CD4-positive, CD25-positive, alpha-beta regulatory T cell (primary cell): ENCODE results near the gene ARF1. TPM values are rescaled to one million over a fixed set of nuclear protein-coding genes. Genes with fewer than 3 reads are reported as not detected.
A peak's percentile ranks its signal among the peaks of the same experiment; 100 is the strongest.

Source experiments
- ATAC-seq, 2 donors: fragments of 150-1000 bp; cut with Tn5 transposase; one replicate each; pipeline ENCODE4 v1.10.0; 2021; ENCODE audit warnings: low read depth in 2 of 2, moderate number of reproducible peaks in 2 of 2, moderate library complexity in 1 of 2
- DNase-seq, 3 donors: peaks; one replicate each; pipeline versions ENCODE4 v3.0.0 to v3.0.0-alpha.2; 2012 to 2022; ENCODE audit warnings: mixed read lengths in 1 of 3
- H3K27ac ChIP-seq: one replicate; pipeline ENCODE4 v1.7.0; 2013; ENCODE audit warnings: mild to moderate bottlenecking, low read length; ENCODE audit not compliant: insufficient read depth, poor library complexity, severe bottlenecking
- H3K27me3 ChIP-seq: one replicate; pipeline ENCODE4 v1.7.0; 2013; ENCODE audit warnings: low read length; ENCODE audit not compliant: control insufficient read depth, insufficient read depth
- H3K36me3 ChIP-seq: one replicate; pipeline ENCODE4 v1.7.0; 2013; ENCODE audit warnings: mild to moderate bottlenecking, low read length, moderate library complexity; ENCODE audit not compliant: control insufficient read depth, insufficient read depth
- H3K4me1 ChIP-seq: 2 replicates; pipeline ENCODE4 v1.7.0; 2013; ENCODE audit warnings: mild to moderate bottlenecking, low read length; ENCODE audit not compliant: insufficient read depth, control insufficient read depth, poor library complexity, severe bottlenecking
- H3K4me3 ChIP-seq: one replicate; pipeline ENCODE4 v1.7.0; 2013; ENCODE audit warnings: low read depth, mild to moderate bottlenecking, low read length, moderate library complexity
- H3K9me3 ChIP-seq, 2 experiments: 1 replicate in 1 of 2; 2 replicates in 1 of 2; pipeline ENCODE4 v1.7.0; 2013; ENCODE audit warnings: low read length in 2 of 2, mild to moderate bottlenecking in 1 of 2, moderate library complexity in 1 of 2; ENCODE audit not compliant: control insufficient read depth in 2 of 2
- H3K27ac Mint-ChIP-seq, 3 donors: one replicate each; pipeline ENCODE4 v1.8.0; 2020 to 2022; ENCODE audit warnings: mild to moderate bottlenecking in 3 of 3, mixed read lengths in 3 of 3, moderate library complexity in 2 of 3
- H3K27me3 Mint-ChIP-seq: one replicate; pipeline ENCODE4 v1.8.0; 2022; ENCODE audit warnings: mild to moderate bottlenecking, mixed read lengths
- H3K36me3 Mint-ChIP-seq: one replicate; pipeline ENCODE4 v1.8.0; 2020; ENCODE audit warnings: mixed read lengths
- H3K4me1 Mint-ChIP-seq, 4 donors: one replicate each; pipeline ENCODE4 v1.8.0; 2020 to 2022; ENCODE audit warnings: mixed read lengths in 4 of 4, mild to moderate bottlenecking in 1 of 4
- H3K4me3 Mint-ChIP-seq, 4 donors: one replicate each; pipeline ENCODE4 v1.8.0; 2020 to 2022; ENCODE audit warnings: mild to moderate bottlenecking in 4 of 4, mixed read lengths in 4 of 4, moderate library complexity in 3 of 4
- H3K9me3 Mint-ChIP-seq, 7 donors: one replicate each; pipeline ENCODE4 v1.8.0; 2020 to 2022; ENCODE audit warnings: mixed read lengths in 7 of 7, mild to moderate bottlenecking in 3 of 7, moderate library complexity in 2 of 7
- polyA plus RNA-seq, 4 donors: library from polyadenylated mRNA; unstranded; fragments of 300-500 nt; fragmentation: Illumina TruSeq; gene quantifications; one replicate each; pipeline ENCODE4 v1.2.3, GENCODE V29; 2021
- total RNA-seq: library from RNA; stranded (reverse); gene quantifications from one replicate; pipeline ENCODE4 v1.2.3, GENCODE V29; 2022

The ARF1 gene
- total and polyA plus RNA-seq, 5 donors from 2014 or later = 335 to 517 (median 476) TPM

DNA sequence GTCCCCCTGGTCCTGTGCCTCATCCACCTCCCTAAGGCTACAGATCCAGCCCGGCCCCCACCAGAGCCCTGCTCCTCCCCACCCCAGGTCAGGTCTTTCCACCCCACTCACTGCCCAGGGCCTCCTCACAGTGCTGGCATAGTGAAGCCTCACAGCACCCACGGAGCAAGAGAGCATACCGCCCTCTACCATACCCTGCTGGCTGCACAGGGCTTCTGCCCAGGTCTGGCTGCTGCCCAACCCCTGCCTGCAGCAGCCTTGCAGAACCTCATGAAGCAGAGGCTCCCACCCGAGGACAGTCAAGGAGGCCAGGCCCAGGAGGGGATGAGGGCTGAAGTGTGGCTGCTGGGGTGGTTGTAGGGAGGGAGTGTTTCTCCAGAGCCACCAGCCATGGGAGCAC lies 19.7 kb upstream of the ARF1 start:
- H3K4me1 ChIP-seq = peaks cover 27% of the 10 kb centered on the region
- H3K36me3 Mint-ChIP-seq = no peaks in the 10 kb centered on the region
- peaks cover 0 to 14% (median 5%) of the 10 kb centered on the region in 4 donors for H3K4me1 Mint-ChIP-seq
- H3K9me3 ChIP-seq = no peaks in the 10 kb centered on the region
- no peaks in the 10 kb centered on the region for H3K27me3 ChIP-seq
- H3K27ac Mint-ChIP-seq = no peak overlapping the region
- no peak for DNase-seq
- peaks cover 44% of the 10 kb centered on the region for H3K27me3 Mint-ChIP-seq
- no peak overlapping the region for H3K4me3 ChIP-seq
- H3K27ac ChIP-seq = no peak overlapping the region
- H3K36me3 ChIP-seq = no peaks in the 10 kb centered on the region
- no peak overlapping the region for H3K4me3 Mint-ChIP-seq
- no peaks in the 10 kb centered on the region for H3K9me3 Mint-ChIP-seq
- no peak for ATAC-seq

DNA sequence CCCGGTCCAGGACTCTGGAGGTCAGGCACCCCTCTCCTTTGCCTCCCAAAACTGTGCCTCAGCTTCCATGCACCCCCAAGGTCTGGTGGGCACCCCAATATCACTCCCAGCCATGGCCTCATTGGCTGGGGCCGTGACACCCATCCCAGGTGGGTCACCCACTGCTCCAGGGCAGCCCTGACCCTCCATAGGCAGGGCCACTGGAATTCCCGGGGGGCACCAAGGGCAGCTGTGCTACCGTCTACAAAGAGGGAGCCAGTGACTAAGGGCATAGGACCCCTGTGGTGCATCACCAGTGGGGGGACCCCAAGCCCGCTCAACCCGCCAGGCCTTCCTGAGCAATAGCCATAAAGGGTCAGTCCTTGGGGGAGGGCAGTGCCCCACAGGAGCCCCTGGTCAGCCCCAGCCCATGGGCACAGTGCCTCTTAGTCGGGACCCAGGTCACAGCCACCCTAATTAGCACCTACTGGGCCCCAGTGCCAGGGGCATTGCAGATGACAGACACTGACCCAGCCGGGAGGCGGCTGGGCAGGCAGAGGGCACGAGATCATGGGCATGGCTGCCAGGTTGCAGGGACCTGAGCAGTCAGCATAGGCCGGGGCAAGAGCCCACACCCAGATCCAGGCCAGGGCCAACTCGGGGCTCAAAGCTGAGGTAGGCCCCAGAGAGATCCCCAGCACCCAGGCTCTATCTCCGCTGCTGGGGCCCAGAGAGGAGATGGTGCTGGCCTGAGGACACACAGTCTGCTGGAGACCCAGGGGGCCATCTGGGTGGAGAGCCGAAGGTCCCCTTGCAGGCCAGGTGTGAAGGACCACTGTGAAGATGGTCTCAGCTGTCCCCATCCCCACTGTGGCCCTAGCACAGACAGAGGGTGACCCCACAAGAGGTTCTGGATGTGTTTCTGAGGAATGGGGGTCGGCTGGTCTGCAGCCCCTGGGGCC lies 19.0 kb upstream of the ARF1 start:
- H3K27me3 ChIP-seq = no peaks in the 10 kb centered on the region
- DNase-seq = no peak
- ATAC-seq = no peak

DNA sequence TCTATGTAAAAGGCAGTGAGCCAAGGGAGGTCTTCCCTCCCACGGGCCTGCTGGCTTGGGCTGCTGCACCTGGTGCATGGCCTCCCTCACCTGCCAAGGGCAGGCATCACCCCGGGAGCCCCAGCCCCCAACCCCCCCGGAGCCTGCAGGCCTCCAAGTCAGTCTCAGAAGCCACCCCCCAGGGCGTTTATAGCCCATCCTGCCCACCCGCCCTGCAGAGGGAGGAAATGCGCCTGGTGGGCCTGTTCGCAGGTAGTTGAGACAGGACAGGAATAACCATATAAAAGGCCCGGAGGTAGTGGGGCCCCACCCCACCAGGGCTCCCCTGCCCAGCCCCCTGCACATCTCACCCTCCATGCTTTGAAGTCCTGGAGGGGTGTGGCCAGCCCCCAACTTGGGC lies 18.2 kb upstream of the ARF1 start:
- no peaks in the 10 kb centered on the region for H3K36me3 Mint-ChIP-seq
- Histone ChIP-seq H3K27me3 (no peaks in the 10 kb centered on the region), H3K27ac (no peak overlapping the region), H3K4me3 (no peak overlapping the region), H3K9me3 (no peaks in the 10 kb centered on the region), H3K36me3 (no peaks in the 10 kb centered on the region), H3K4me1 (peaks cover 19% of the 10 kb centered on the region)
- ATAC-seq (no peak), DNase-seq (no peak)
- peaks cover 30% of the 10 kb centered on the region for H3K27me3 Mint-ChIP-seq
- no peaks in the 10 kb centered on the region for H3K9me3 Mint-ChIP-seq
- peaks cover 0 to 14% (median 5%) of the 10 kb centered on the region in 4 donors for H3K4me1 Mint-ChIP-seq
- H3K27ac Mint-ChIP-seq = no peak overlapping the region
- H3K4me3 Mint-ChIP-seq = no peak overlapping the region

More for the DNA sequence above, 19.0 kb upstream of the ARF1 start:
- no peak overlapping the region for H3K27ac Mint-ChIP-seq
- peaks cover 0 to 14% (median 5%) of the 10 kb centered on the region in 4 donors for H3K4me1 Mint-ChIP-seq
- H3K4me3 Mint-ChIP-seq = no peak overlapping the region
- Histone ChIP-seq H3K9me3 (no peaks in the 10 kb centered on the region), H3K27ac (no peak overlapping the region), H3K4me3 (no peak overlapping the region), H3K36me3 (no peaks in the 10 kb centered on the region), H3K4me1 (peaks cover 27% of the 10 kb centered on the region)
- H3K36me3 Mint-ChIP-seq = no peaks in the 10 kb centered on the region
- peaks cover 36% of the 10 kb centered on the region for H3K27me3 Mint-ChIP-seq
- no peaks in the 10 kb centered on the region for H3K9me3 Mint-ChIP-seq

DNA sequence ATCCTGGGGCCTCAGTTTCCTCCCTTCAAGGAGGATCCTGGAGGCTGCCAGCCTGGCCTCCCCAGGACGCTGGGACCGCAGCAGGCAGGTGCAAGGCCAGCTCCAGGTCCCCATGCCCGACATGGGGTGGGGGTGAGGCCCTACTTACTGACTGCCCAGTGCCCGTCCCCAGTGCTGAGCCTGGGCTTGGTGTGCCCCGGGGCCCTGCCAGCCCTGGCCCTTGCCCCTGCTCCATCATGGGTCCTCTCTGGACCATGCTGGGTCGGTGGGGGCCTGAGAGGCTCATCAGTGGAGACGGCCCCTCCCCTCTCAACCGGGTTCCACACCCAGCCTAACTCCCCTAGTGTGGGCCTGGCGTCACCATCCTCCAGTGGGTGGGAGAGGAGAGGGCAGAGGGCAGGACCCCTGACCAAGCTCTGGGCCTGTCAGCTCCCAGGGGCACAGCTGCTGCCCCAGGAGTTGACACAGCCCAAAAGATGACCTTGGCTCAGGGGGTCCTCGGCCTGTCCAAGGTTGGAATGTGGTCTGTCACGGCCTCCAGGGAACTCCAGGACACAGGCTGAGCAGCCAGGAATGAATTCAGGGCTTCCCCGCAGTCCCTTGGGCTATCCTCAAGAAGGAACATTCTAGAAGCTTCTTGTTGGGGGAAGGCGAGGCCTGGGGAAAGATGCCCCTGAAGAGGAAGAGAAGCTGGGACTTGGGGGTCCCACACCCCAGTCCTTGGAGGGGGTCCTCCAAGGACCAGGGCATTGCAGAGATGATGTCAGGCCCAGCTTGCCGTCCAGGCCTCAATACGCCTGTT lies 17.6 kb upstream of the ARF1 start:
- Histone ChIP-seq H3K27me3 (no peaks in the 10 kb centered on the region), H3K27ac (no peak overlapping the region), H3K36me3 (no peaks in the 10 kb centered on the region), H3K4me1 (peaks cover 12% of the 10 kb centered on the region), H3K9me3 (no peaks in the 10 kb centered on the region), H3K4me3 (no peak overlapping the region)
- ATAC-seq (no peak), DNase-seq (no peak)
- Mint-ChIP-seq H3K4me1 (peaks cover 0 to 10% (median 5%) of the 10 kb centered on the region in 4 donors), H3K4me3 (no peak overlapping the region), H3K27me3 (peaks cover 26% of the 10 kb centered on the region), H3K9me3 (no peaks in the 10 kb centered on the region), H3K36me3 (no peaks in the 10 kb centered on the region), H3K27ac (no peak overlapping the region)

DNA sequence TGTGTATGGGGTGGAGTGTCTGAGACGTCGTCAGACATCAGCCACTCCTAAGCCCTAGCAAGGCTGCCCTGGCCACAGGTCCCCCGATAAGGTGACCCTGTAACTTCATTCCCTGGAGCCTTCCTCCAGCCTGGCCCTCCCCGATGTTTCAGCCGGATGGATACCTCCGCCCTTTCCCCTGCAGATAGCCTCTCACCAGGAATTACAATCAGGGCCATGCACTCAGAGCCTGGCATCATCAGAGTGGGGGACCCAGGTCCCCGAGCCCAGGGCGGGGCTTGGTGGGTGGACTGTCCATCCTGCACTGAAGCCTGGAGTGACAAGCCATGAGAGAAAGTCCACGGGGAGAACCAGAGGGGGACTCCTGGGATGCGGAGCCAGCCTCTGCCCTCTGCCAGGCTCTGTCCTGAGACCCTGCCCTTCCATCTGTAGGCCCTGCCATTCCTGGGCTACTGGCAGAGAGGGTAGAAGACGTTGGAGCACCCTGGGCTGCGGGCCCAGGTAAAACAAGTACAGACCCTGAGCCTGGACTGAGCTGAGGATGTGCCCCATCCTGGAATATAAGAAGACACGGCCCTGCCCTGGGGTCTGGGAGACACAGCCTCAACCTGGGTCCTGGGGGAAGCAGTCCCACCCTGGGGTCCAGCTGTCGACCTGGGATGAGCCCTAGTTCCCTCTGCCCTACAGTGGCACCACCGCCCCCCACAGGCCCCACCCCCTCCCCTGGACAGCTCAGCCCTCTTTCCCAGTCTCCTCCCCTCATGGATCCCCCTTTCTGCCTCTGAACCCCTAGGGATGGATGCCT lies 16.8 kb upstream of the ARF1 start:
- Histone ChIP-seq H3K27me3 (no peaks in the 10 kb centered on the region), H3K4me3 (no peak overlapping the region), H3K36me3 (no peaks in the 10 kb centered on the region), H3K9me3 (no peaks in the 10 kb centered on the region), H3K27ac (no peak overlapping the region), H3K4me1 (peaks cover 4% of the 10 kb centered on the region)
- peaks cover 22% of the 10 kb centered on the region for H3K27me3 Mint-ChIP-seq
- H3K4me1 Mint-ChIP-seq = peaks cover 0 to 6% (median 3%) of the 10 kb centered on the region in 4 donors
- H3K4me3 Mint-ChIP-seq = no peak overlapping the region
- DNase-seq (no peak), ATAC-seq (no peak)
- H3K27ac Mint-ChIP-seq = peak overlapping the region in 1 of 3 donors; percentile 26
- no peaks in the 10 kb centered on the region for H3K9me3 Mint-ChIP-seq
- no peaks in the 10 kb centered on the region for H3K36me3 Mint-ChIP-seq

DNA sequence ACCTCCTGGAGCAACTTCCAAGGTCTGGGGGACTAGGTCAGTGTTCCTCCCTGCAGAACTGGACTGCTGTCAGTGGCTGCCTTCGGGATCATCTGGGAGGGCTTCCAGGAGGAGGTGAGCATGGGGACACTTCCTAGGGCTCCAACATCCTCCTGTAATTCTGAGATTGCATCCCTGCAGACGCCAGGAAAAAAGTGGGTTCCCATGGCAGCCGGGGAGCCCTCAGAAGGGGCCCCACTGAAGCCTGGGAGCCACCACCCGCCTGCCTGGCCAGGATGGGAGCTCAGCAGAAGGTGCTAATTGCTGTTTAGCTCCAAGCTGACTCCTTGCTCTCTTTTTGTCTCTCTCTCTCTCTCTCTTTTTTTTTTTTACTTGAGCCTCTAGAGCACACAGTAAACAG lies 16.1 kb upstream of the ARF1 start:
- Mint-ChIP-seq H3K4me1 (no peaks in the 10 kb centered on the region), H3K27me3 (peaks cover 15% of the 10 kb centered on the region), H3K27ac (no peak overlapping the region), H3K9me3 (no peaks in the 10 kb centered on the region), H3K4me3 (no peak overlapping the region), H3K36me3 (no peaks in the 10 kb centered on the region)
- DNase-seq (no peak), ATAC-seq (no peak)
- Histone ChIP-seq H3K27me3 (no peaks in the 10 kb centered on the region), H3K36me3 (no peaks in the 10 kb centered on the region), H3K4me1 (no peaks in the 10 kb centered on the region), H3K27ac (no peak overlapping the region), H3K9me3 (no peaks in the 10 kb centered on the region), H3K4me3 (no peak overlapping the region)

DNA sequence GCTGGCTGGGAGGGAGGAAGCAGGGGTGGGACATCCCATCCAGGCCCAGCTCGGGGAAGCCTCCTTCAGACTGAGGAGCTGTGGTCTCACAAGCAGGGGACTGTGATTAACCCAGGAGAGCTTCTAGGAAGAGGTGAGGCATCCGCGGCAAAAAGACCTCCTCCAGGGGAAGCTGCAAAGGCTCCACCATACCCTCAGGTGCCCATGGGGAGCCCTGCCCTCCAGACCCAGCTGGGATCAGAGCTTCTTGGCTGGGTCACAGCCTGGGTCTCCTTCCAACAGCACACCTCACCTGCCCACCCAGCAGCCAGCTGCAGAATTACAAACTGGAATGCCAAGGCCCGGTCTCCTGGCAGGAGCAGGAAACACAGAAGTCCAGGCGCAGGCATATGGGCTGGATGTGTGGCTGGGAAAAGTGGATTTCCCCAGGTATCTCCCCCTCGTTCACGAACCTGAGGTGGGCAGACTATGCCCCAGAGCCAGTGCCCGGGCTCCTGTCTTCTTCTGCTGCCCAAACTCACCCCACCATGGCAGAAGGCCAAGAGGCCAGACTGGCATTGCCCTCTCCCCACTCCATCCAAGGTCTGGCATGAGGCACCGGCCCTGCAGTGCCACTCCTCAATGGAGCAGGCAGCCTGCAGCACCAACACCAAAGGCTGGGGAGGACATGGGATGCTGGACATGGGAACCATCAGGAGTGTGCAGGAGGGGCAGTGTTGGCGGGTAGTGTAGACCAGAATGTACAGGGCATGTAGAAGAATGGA lies 15.4 kb upstream of the ARF1 start:
- Mint-ChIP-seq H3K27ac (no peak overlapping the region), H3K27me3 (peaks cover 10% of the 10 kb centered on the region), H3K36me3 (no peaks in the 10 kb centered on the region), H3K9me3 (no peaks in the 10 kb centered on the region), H3K4me1 (peaks cover 0 to 1% (median under 1%) of the 10 kb centered on the region in 4 donors), H3K4me3 (no peak overlapping the region)
- H3K4me1 ChIP-seq = no peaks in the 10 kb centered on the region
- no peaks in the 10 kb centered on the region for H3K27me3 ChIP-seq
- H3K4me3 ChIP-seq = no peak overlapping the region
- no peak overlapping the region for H3K27ac ChIP-seq
- no peaks in the 10 kb centered on the region for H3K36me3 ChIP-seq
- no peaks in the 10 kb centered on the region for H3K9me3 ChIP-seq
- DNase-seq = no peak
- ATAC-seq = no peak
